Measurements from ENCODE around the gene C10orf90. TPM values are rescaled to one million over a fixed set of nuclear protein-coding genes. Genes with fewer than 3 reads are reported as not detected.

C10orf90 gene
- total RNA-seq, 4 donors from 2014 or later = 0.33 to 1.2 (median 1.1) TPM; not detected in 1

DNA sequence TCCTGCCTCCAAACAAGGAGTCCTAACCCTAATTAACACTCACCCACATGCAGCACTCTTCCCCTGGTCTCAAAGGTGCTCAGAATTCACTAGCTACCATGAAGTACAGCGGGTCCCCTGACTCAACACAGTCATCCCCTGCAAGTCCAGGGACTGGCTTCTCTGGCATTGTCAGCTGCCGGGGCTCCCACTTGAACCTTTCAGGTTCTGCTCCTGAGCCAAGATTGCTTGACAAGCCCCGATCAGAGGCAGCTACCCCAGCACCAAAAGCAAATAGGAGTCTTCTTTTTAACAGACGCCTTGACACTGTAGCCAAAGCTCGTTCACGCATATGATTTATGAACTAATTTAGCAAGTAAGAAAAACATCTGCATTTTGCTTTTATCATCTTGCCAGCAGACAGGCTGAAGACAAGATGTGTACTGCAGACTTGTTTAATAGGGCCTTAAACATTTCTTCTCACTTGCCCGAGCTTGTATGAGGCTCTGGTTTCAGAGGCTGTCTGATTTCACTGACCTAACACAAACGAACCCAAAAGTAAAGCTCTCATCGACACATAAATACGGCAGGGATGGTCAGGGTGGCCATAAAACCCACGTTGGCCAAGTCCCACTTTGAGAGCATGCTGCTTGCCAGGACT is 214.6 kb downstream of the C10orf90 start:
- TF ChIP-seq, protein P1, sequence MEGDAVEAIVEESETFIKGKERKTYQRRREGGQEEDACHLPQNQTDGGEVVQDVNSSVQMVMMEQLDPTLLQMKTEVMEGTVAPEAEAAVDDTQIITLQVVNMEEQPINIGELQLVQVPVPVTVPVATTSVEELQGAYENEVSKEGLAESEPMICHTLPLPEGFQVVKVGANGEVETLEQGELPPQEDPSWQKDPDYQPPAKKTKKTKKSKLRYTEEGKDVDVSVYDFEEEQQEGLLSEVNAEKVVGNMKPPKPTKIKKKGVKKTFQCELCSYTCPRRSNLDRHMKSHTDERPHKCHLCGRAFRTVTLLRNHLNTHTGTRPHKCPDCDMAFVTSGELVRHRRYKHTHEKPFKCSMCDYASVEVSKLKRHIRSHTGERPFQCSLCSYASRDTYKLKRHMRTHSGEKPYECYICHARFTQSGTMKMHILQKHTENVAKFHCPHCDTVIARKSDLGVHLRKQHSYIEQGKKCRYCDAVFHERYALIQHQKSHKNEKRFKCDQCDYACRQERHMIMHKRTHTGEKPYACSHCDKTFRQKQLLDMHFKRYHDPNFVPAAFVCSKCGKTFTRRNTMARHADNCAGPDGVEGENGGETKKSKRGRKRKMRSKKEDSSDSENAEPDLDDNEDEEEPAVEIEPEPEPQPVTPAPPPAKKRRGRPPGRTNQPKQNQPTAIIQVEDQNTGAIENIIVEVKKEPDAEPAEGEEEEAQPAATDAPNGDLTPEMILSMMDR (IDR thresholded peaks at IDR 0.05; ENCODE audit: low read depth) = no peak

DNA sequence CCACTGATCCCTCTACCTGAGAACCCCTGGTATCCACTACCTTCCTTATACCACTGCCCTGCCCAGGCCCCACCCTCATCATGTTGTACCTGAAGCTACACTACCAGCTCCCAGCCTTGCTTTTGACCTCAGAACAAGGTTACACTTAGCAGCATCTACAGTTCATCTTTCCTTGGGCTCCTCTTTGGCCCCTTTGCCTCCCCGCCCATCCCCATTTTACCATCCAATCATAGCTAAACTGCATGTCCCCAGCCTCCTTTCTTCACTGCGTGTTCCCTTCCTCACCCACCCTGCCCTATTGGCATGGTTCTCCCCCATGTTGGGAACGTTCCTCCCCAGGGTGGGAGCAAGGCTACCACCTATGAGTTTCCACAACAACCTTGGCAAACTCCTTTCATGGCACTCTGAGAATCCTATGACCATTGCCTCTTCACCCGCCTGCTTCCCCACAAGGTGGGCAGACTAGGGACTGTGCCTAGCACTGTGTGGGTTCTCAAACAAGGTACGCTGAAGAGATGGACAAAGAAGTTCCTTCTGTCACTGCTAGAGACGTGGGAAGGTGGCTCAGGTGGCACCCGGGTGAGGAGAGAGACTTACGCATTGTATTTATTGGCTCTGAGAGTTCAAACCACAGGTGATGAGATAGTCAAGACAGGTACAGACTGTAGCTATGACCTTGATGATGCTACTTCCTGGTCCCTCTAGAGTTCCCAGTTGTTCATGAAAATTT is 215.3 kb downstream of the C10orf90 start:
- TF ChIP-seq, protein P1 (IDR thresholded peaks at IDR 0.05; ENCODE audit: low read depth) = no peak

DNA sequence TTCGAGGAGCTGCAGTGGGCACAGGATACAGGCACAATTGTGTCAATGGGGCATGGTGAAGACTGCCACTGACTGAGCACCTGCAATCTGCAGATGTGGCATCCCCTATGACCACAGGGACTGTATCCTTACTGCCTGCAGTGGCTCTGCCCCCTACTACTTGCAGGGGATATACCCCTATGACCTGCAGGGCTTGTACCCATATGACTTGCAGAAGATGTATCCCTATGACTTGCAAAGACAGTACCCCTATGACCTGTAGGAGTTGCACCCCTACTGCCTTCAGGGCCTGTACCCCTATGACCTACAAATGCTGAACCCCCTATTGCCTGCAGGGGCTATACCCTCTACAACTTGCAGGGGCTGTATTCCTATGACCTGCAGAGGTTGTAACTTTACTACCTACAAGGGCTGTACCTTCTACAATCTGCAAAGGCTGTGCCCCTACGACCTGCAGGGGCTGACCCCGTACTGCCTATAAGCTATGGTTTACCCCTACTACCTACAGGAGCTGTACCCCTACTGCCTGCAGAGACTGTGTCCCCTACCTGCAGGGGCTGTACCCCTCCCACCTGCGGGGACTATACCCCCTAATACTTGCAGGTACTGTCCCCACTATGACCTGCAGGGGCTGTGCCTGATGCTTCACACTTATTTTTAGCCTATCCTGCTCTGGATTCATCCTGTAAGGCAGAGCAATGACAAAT is 216.3 kb downstream of the C10orf90 start:
- TF ChIP-seq, protein P1 (IDR thresholded peaks at IDR 0.05; ENCODE audit: low read depth) = no peak

DNA sequence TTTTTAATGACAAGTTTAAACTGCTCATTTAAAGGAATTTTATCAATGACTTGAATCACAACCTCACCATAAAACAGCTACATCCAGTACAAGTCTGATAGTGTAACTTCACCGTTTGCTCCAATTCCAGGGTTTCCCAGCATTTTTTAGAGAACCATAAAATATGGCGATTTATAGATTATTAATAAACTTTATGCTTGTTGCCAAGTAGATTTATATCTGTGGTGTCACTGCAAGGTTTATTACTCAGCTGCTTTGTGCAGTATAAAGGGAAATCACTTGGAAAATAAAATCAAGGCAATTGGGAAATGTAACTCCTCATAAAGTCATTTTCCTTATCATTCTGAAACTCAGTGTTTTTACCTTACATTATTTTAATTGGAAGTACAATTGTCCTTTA is 218.2 kb downstream of the C10orf90 start:
- TF ChIP-seq, protein P1 (IDR thresholded peaks at IDR 0.05; ENCODE audit: low read depth) = no peak

DNA sequence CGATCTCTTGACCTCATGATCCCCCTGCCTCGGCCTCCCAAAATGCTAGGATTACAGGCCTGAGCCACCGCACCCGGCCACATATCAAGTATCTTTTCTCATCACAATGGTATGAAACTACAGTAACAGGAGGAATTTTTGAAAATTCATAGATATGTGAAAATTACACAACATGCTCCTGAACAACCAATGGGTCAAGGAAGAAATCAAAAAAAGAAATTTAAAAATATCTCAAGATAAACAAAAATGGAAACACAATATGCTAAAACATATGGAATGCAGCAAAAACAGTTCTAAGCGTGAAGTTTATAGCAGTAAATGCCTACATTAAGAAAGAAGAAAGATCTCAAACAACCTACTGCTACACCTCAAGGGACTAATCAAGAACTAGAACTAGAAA is 222.4 kb downstream of the C10orf90 start:
- TF ChIP-seq, protein P1 (IDR thresholded peaks at IDR 0.05; ENCODE audit: low read depth) = no peak

DNA sequence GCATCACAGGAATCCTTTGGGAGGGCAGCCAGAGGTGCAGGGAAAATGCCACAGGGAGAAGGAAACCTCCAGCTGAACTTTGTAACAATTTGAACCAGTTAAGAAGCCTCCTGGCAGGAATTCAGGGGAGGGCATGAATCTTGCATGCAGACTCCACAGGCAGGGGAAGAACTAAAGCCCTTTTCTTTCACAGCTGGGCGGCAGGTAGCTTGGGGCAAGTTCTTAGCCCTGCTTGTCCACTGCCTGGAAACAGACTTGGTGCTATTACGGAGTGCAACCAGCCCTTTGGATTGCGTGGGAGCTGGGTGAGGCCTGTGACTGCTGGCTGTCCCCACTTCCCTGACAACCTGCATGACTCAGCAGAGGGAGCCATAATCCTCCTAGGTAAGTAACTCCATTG is 230.6 kb downstream of the C10orf90 start:
- TF ChIP-seq, protein P1 (IDR thresholded peaks at IDR 0.05; ENCODE audit: low read depth) = no peak

DNA sequence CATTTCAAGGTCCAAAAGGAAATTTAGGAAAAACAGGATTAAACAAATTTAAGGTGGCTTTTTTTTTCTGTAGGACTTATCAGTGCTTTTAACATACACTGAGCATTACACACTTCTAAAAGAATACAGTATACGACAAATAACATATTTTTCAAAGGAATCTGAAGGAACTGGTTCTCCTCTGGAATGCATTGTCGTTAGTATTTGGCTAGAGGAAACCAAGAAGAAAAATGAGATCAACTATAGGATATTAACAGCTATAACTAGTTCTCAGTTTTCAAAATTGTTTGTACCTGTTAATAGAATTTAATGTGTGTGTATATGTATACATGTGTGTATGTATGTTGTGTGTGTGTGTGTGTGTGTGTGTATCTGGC is 232.1 kb downstream of the C10orf90 start:
- TF ChIP-seq, protein P1 (IDR thresholded peaks at IDR 0.05; ENCODE audit: low read depth) = no peak
